ENCODE data around the gene TIGD7.
A peak's percentile ranks its signal among the peaks of the same experiment; 100 is the strongest.
"Not testable (repeated sequence)": the region's sequence is repeated elsewhere in the genome, so short reads cannot be mapped to it uniquely, and the experiment has no call there.

The TIGD7 gene

GRCh38 chr16:3282730-3283542, 22.3 kb downstream of the TIGD7 start, which contains the start of gene ZNF263:
ZNF263 (plus strand) TSS chr16:3283491; CDS start chr16:3283819, 328 bp downstream.
- TF ChIP-seq CTCF (conservative IDR thresholded peaks at IDR 0.05; ENCODE audit: low read length): no peak
- DNase-seq (ENCODE audit: low read depth): peak; percentile 98
- H3K4me3 ChIP-seq (ENCODE audit: low read length): peak within 1 kb of the TSS; percentile 97

- peak overlapping the region; percentile 97 for H3K4me3 ChIP-seq (ENCODE audit: low read length)
- no peak for DNase-seq (ENCODE audit: low read depth)
- TF ChIP-seq CTCF (conservative IDR thresholded peaks at IDR 0.05; ENCODE audit: low read length): no peak
Observed at GRCh38 chr16:3282103-3282729, 23.0 kb downstream of the TIGD7 start.

GRCh38 chr16:3281222-3281820, 23.9 kb downstream of the TIGD7 start:
- no peak for TF ChIP-seq CTCF (conservative IDR thresholded peaks at IDR 0.05; ENCODE audit: low read length)
- H3K4me3 ChIP-seq (ENCODE audit: low read length): no peak overlapping the region
- no peak for DNase-seq (ENCODE audit: low read depth)

- no peak overlapping the region for H3K4me3 ChIP-seq (ENCODE audit: low read length)
- no peak for TF ChIP-seq CTCF (conservative IDR thresholded peaks at IDR 0.05; ENCODE audit: low read length)
- DNase-seq (ENCODE audit: low read depth): no peak
Observed at GRCh38 chr16:3276679-3277078, 28.6 kb downstream of the TIGD7 start.

- no peak for TF ChIP-seq CTCF (conservative IDR thresholded peaks at IDR 0.05; ENCODE audit: low read length)
- no peak overlapping the region for H3K4me3 ChIP-seq (ENCODE audit: low read length)
- no peak for DNase-seq (ENCODE audit: low read depth)
Observed at GRCh38 chr16:3274947-3275346, 30.3 kb downstream of the TIGD7 start.

GRCh38 chr16:3274490-3274889, 30.7 kb downstream of the TIGD7 start:
- no peak overlapping the region for H3K4me3 ChIP-seq (ENCODE audit: low read length)
- no peak for TF ChIP-seq CTCF (conservative IDR thresholded peaks at IDR 0.05; ENCODE audit: low read length)
- no peak for DNase-seq (ENCODE audit: low read depth)

- DNase-seq (ENCODE audit: low read depth): not testable (repeated sequence)
Observed at GRCh38 chr16:3271281-3271680, 33.9 kb downstream of the TIGD7 start.

GRCh38 chr16:3270718-3271117, 34.5 kb downstream of the TIGD7 start:
- DNase-seq (ENCODE audit: low read depth); H3K4me3 ChIP-seq (ENCODE audit: low read length): not testable (repeated sequence)

More at GRCh38 chr16:3271281-3271680, 33.9 kb downstream of the TIGD7 start:
- H3K4me3 ChIP-seq (ENCODE audit: low read length): not testable (repeated sequence)

All from AG10803 (cell line).